K562 (cell line): ENCODE results near the gene ADAM20. TPM values are rescaled to one million over a fixed set of nuclear protein-coding genes. Genes with fewer than 3 reads are reported as not detected.

Source experiments
- ATAC-seq: fragments of 200-7000 bp; cut with Tn5 transposase; 3 replicates; pipeline ENCODE4 v1.9.1; 2020; ENCODE audit warnings: moderate library complexity
- BruUV-seq: library from RNA; stranded (reverse); fragments of 400-500 nt; replicated peaks from 2 replicates; lab custom pipeline; 2021; lab: Mats Ljungman, UMichigan
- CTCF ChIA-PET: fragments of 300-600 bp; formaldehyde crosslinking; extraction: SDS; loops from one replicate; lab custom pipeline; 2021; ENCODE audit warnings: low intra/inter-chr PET ratio; lab: Yijun Ruan, JAX
- POLR2A ChIA-PET: fragments of 300-600, 350-650 bp; sonication (Branson Sonifier 250); formaldehyde crosslinking; extraction: SDS; loops from one replicate; lab custom pipeline; 2021; ENCODE audit warnings: antibody characterized with exemption, inconsistent platforms; lab: Yijun Ruan, JAX
- DNase-seq, 4 experiments: peaks; one replicate each; pipeline versions ENCODE4 v3.0.0 to v3.0.0-alpha.2; 2011 to 2018; ENCODE audit warnings: low spot score in 3 of 4, mixed read lengths in 3 of 4; ENCODE audit errors: extremely low read depth in 1 of 4
- FAIRE-seq: peaks from 2 replicates; lab custom pipeline; 2011; peaks lifted over from hg19 to GRCh38; lab: Jason Lieb, UNC
- H2AFZ ChIP-seq: 2 replicates; pipeline ENCODE4 v1.6.0; 2011; ENCODE audit warnings: low read depth, low read length, control low read depth, inconsistent platforms
- H3K27ac ChIP-seq: fragments of 200-600 bp; 3 replicates; pipeline ENCODE4 v1.8.0; 2011; ENCODE audit warnings: low read depth, mild to moderate bottlenecking, control low read depth, inconsistent platforms, low read length, moderate library complexity, mixed read lengths; ENCODE audit errors: extremely low read depth
- H3K27me3 ChIP-seq, 2 experiments: fragments of 300-600 bp in 1 of 2; 2 replicates in 1 of 2; 3 replicates in 1 of 2; pipeline versions ENCODE4 v1.6.0 to v1.8.0; 2011; ENCODE audit warnings: inconsistent platforms in 2 of 2, low read length in 2 of 2, mild to moderate bottlenecking in 1 of 2, mixed read lengths in 1 of 2, moderate library complexity in 1 of 2; ENCODE audit not compliant: control insufficient read depth in 2 of 2, insufficient read depth in 2 of 2
- H3K36me3 ChIP-seq: fragments of 300-600 bp; 3 replicates; pipeline ENCODE4 v1.8.0; 2011; ENCODE audit warnings: mild to moderate bottlenecking, low read length, inconsistent platforms; ENCODE audit not compliant: control insufficient read depth, insufficient read depth
- H3K4me1 ChIP-seq, 2 experiments: fragments of 200-600 bp in 1 of 2; replicated peaks in 1 of 2; 2 replicates in 1 of 2; 3 replicates in 1 of 2; pipeline versions ENCODE4 v1.5.1 to v1.8.0; 2011; ENCODE audit warnings: inconsistent platforms in 2 of 2, low read length in 2 of 2, mild to moderate bottlenecking in 1 of 2, mixed read lengths in 1 of 2, moderate library complexity in 1 of 2; ENCODE audit not compliant: control insufficient read depth in 2 of 2, insufficient read depth in 2 of 2
- H3K4me2 ChIP-seq: 2 replicates; pipeline ENCODE4 v1.6.1; 2011; ENCODE audit warnings: low read length, control low read depth, inconsistent platforms, mixed read lengths; ENCODE audit not compliant: insufficient read depth
- H3K4me3 ChIP-seq: fragments of 200-600 bp; sonication (generic), shearing (Covaris generic); 2 replicates; pipeline ENCODE4 v1.5.1; 2016; ENCODE audit warnings: control low read depth, inconsistent platforms
- H3K79me2 ChIP-seq: fragments of 200-600 bp; 3 replicates; pipeline ENCODE4 v1.8.0; 2011; ENCODE audit warnings: low read length, inconsistent platforms; ENCODE audit not compliant: control insufficient read depth, insufficient read depth
- H3K9ac ChIP-seq, 2 experiments: 2 replicates each; pipeline versions ENCODE4 v1.6.0 to v1.6.1; 2011; ENCODE audit warnings: low read depth in 2 of 2, low read length in 2 of 2, control low read depth in 1 of 2, inconsistent platforms in 1 of 2, mild to moderate bottlenecking in 1 of 2, mixed read lengths in 1 of 2; ENCODE audit not compliant: insufficient read depth in 1 of 2
- H3K9me1 ChIP-seq: one replicate; pipeline ENCODE4 v1.6.0; 2011; ENCODE audit warnings: inconsistent platforms, mild to moderate bottlenecking, low read length, moderate library complexity; ENCODE audit not compliant: control insufficient read depth, insufficient read depth
- H3K9me3 ChIP-seq: replicated peaks from 2 replicates; pipeline ENCODE4 v1.5.1; 2011; ENCODE audit warnings: low read depth, low read length, inconsistent platforms; ENCODE audit not compliant: control insufficient read depth, insufficient read depth
- H4K20me1 ChIP-seq: replicated peaks from 2 replicates; pipeline ENCODE4 v1.6.1; 2011; ENCODE audit warnings: low read length, inconsistent platforms, mixed read lengths; ENCODE audit not compliant: control insufficient read depth, insufficient read depth
- ADNP ChIP-seq: fragments of 200-800 bp; sonication (Bioruptor generic); IDR thresholded peaks from 2 replicates; pipeline ENCODE4 v1.6.1; 2016; ENCODE audit warnings: missing genetic modification characterization, missing compliant biosample characterization
- ELF4 ChIP-seq: fragments of 450-650 bp; formaldehyde crosslinking; IDR thresholded peaks from 2 replicates; pipeline ENCODE4 v1.4.0; 2022; ENCODE audit warnings: missing genetic modification characterization
- LARP7 ChIP-seq: fragments of 450-650 bp; IDR thresholded peaks from 2 replicates; pipeline ENCODE4 v1.6.1; 2016
- MLX ChIP-seq, 2 experiments: fragments of 450-650 bp in 1 of 2; sonication (generic) in 1 of 2; formaldehyde crosslinking; conservative IDR thresholded peaks; 2 replicates each; pipeline versions ENCODE4 v1.4.0 to v1.8.1; 2020 to 2022; ENCODE audit warnings: mild to moderate bottlenecking in 1 of 2, missing genetic modification reagents in 1 of 2
- NELFE ChIP-seq: IDR thresholded peaks from 2 replicates; pipeline ENCODE4 v1.6.1; 2011; ENCODE audit warnings: mild to moderate bottlenecking; ENCODE audit not compliant: insufficient read depth, insufficient read length
- NFXL1 ChIP-seq: fragments of 450-650 bp; formaldehyde crosslinking; IDR thresholded peaks from 2 replicates; pipeline ENCODE4 v1.4.0; 2021; ENCODE audit warnings: mild to moderate bottlenecking
- PHF20 ChIP-seq: fragments of 450-650 bp; IDR thresholded peaks from 2 replicates; pipeline ENCODE4 v1.6.1; 2018; ENCODE audit not compliant: partially characterized antibody
- POLR2A ChIP-seq: fragments of 450-650 bp; conservative IDR thresholded peaks from 2 replicates; pipeline ENCODE4 v1.6.1; 2016
- SOX6 ChIP-seq: fragments of 450-650 bp; IDR thresholded peaks from 2 replicates; pipeline ENCODE4 v1.6.1; 2014; ENCODE audit warnings: mild to moderate bottlenecking
- TAF15 ChIP-seq: fragments of 200-400 bp; formaldehyde crosslinking; IDR thresholded peaks from 2 replicates; pipeline ENCODE4 v1.6.1; 2017; ENCODE audit warnings: mild to moderate bottlenecking, low read depth, low read length, moderate library complexity
- ZC3H11A ChIP-seq: IDR thresholded peaks from 2 replicates; pipeline ENCODE4 v1.6.1; 2012; ENCODE audit warnings: low read depth, low read length, improper control_type of control experiment
- ZNF408 ChIP-seq: fragments of 250-450 bp; sonication (Bioruptor Pico); IDR thresholded peaks from 2 replicates; pipeline ENCODE4 v1.4.0; 2020; ENCODE audit warnings: low read depth, mild to moderate bottlenecking, moderate library complexity
- WGBS: fragments of 100-300 bp; shearing (Covaris generic); methylation state at CpG from one replicate; pipeline ENCODE4 v1.1.6; 2016; ENCODE audit warnings: low coverage, mixed read lengths; ENCODE audit not compliant: insufficient coverage; ENCODE audit errors: missing lambda C conversion rate; 5-methylcytosine and 5-hydroxymethylcytosine counted together
- in situ Hi-C: fragments of 300-500 bp; cut with MboI; formaldehyde crosslinking; loops from 4 replicates; pipeline ENCODE4 v1.15.0; 2018; ENCODE audit warnings: inconsistent platforms, mixed read lengths
- intact Hi-C: fragments of 100-400 bp; cut with micrococcal nuclease; formaldehyde crosslinking; loops from 2 replicates; pipeline ENCODE4 v1.14.2; 2022
- polyA plus RNA-seq, 8 experiments: library from polyadenylated mRNA; depleted of rRNA in 4 of 8; stranded (reverse) in 5 of 8; unstranded in 3 of 8; fragments of >200 nt; fragmentation: Nextera tagmentation in 2 of 8; fragmentation: Illumina TruSeq in 1 of 8; extraction: Ambion mirVana in 2 of 8; extraction: Trizol in 1 of 8; gene quantifications; 2 replicates each; pipeline versions ENCODE4 v1.2.1 to v1.2.3, GENCODE V29; 2011 to 2014; ENCODE audit warnings: inconsistent platforms in 1 of 8, missing spikeins in 1 of 8
- total RNA-seq, 7 experiments: library from RNA; depleted of rRNA in 6 of 7; stranded (reverse); fragments of >200 nt in 6 of 7; fragmentation: Illumina TruSeq in 2 of 7; extraction: Trizol in 2 of 7; gene quantifications; 2 replicates each; pipeline versions ENCODE4 v1.2.1 to v1.2.3, GENCODE V29; 2011 to 2021; ENCODE audit warnings: low replicate concordance in 1 of 7
- TF ChIP-seq, protein P1 (sequence below): sonication (generic); formaldehyde crosslinking; IDR thresholded peaks from 2 replicates; pipeline ENCODE4 v1.8.0; 2022; ENCODE audit warnings: missing genetic modification reagents, mild to moderate bottlenecking, borderline replicate concordance
- TF ChIP-seq, protein P2 (sequence below): fragments of 150-350 bp; IDR thresholded peaks from 2 replicates; pipeline ENCODE4 v1.6.1; 2014; ENCODE audit warnings: low read depth, mild to moderate bottlenecking, low read length, borderline replicate concordance
- TF ChIP-seq, protein P3 (sequence below): fragments of 250-450 bp; sonication (Bioruptor Pico); IDR thresholded peaks from 2 replicates; pipeline ENCODE4 v1.8.0; 2021; ENCODE audit warnings: mild to moderate bottlenecking, moderate library complexity

The ADAM20 gene
- total and polyA plus RNA-seq, 9 of the 15 experiments (the other 6 are each of a cell fraction or from before 2014, with no cell fraction given) = 0.03 to 0.15 (median 0.04) TPM; not detected in 5

- TF ChIP-seq, protein P1, sequence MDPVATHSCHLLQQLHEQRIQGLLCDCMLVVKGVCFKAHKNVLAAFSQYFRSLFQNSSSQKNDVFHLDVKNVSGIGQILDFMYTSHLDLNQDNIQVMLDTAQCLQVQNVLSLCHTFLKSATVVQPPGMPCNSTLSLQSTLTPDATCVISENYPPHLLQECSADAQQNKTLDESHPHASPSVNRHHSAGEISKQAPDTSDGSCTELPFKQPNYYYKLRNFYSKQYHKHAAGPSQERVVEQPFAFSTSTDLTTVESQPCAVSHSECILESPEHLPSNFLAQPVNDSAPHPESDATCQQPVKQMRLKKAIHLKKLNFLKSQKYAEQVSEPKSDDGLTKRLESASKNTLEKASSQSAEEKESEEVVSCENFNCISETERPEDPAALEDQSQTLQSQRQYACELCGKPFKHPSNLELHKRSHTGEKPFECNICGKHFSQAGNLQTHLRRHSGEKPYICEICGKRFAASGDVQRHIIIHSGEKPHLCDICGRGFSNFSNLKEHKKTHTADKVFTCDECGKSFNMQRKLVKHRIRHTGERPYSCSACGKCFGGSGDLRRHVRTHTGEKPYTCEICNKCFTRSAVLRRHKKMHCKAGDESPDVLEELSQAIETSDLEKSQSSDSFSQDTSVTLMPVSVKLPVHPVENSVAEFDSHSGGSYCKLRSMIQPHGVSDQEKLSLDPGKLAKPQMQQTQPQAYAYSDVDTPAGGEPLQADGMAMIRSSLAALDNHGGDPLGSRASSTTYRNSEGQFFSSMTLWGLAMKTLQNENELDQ (CRISPR knock-in tag) = no peak
- TF ChIP-seq LARP7 (no peak), ZNF408 (no peak)
- TF ChIP-seq, protein P2, sequence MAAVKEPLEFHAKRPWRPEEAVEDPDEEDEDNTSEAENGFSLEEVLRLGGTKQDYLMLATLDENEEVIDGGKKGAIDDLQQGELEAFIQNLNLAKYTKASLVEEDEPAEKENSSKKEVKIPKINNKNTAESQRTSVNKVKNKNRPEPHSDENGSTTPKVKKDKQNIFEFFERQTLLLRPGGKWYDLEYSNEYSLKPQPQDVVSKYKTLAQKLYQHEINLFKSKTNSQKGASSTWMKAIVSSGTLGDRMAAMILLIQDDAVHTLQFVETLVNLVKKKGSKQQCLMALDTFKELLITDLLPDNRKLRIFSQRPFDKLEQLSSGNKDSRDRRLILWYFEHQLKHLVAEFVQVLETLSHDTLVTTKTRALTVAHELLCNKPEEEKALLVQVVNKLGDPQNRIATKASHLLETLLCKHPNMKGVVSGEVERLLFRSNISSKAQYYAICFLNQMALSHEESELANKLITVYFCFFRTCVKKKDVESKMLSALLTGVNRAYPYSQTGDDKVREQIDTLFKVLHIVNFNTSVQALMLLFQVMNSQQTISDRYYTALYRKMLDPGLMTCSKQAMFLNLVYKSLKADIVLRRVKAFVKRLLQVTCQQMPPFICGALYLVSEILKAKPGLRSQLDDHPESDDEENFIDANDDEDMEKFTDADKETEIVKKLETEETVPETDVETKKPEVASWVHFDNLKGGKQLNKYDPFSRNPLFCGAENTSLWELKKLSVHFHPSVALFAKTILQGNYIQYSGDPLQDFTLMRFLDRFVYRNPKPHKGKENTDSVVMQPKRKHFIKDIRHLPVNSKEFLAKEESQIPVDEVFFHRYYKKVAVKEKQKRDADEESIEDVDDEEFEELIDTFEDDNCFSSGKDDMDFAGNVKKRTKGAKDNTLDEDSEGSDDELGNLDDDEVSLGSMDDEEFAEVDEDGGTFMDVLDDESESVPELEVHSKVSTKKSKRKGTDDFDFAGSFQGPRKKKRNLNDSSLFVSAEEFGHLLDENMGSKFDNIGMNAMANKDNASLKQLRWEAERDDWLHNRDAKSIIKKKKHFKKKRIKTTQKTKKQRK = no peak
Observed at GRCh38 chr14:70563869-70564268, 29.1 kb upstream of the ADAM20 start (continued).

GRCh38 chr14:70563417-70563816, 28.6 kb upstream of the ADAM20 start:
- Histone ChIP-seq H3K4me3 (no peak overlapping the region), H3K4me1 (no peaks in the 10 kb centered on the region), H2AFZ (no peak overlapping the region), H3K27me3 (no peaks in the 10 kb centered on the region), H3K27ac (no peak overlapping the region), H3K79me2 (no peaks in the 10 kb centered on the region)
- ChIA-PET POLR2A (no interaction called here), CTCF (no interaction called here)
- ATAC-seq (no peak), DNase-seq (no peak), FAIRE-seq (no peak)
- whole genome bisulfite sequencing = 86% methylated on average over 4 of the region's 4 CpGs
- intact Hi-C loops = no loop called here
- TF ChIP-seq, protein P3, sequence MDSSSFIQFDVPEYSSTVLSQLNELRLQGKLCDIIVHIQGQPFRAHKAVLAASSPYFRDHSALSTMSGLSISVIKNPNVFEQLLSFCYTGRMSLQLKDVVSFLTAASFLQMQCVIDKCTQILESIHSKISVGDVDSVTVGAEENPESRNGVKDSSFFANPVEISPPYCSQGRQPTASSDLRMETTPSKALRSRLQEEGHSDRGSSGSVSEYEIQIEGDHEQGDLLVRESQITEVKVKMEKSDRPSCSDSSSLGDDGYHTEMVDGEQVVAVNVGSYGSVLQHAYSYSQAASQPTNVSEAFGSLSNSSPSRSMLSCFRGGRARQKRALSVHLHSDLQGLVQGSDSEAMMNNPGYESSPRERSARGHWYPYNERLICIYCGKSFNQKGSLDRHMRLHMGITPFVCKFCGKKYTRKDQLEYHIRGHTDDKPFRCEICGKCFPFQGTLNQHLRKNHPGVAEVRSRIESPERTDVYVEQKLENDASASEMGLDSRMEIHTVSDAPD = no peak
- TF ChIP-seq ELF4 = no peak
- no peak for TF ChIP-seq NELFE
- no peak for TF ChIP-seq POLR2A
- TF ChIP-seq SOX6 = no peak
- no peak for TF ChIP-seq NFXL1 (CRISPR knock-in tag)
- TF ChIP-seq PHF20 = no peak
- no peak for TF ChIP-seq TAF15
- TF ChIP-seq ADNP (tag) = no peak
- no peak for TF ChIP-seq MLX (CRISPR knock-in tag; conservative IDR thresholded peaks at IDR 0.05)
- TF ChIP-seq ZC3H11A = no peak
- TF ChIP-seq, all 486 proteins: peak for 0
- in situ Hi-C loops = no loop called here
- Histone ChIP-seq H4K20me1 (no peaks in the 10 kb centered on the region), H3K4me2 (no peak overlapping the region), H3K9me1 (no peaks in the 10 kb centered on the region), H3K9ac (no peak overlapping the region), H3K36me3 (no peaks in the 10 kb centered on the region), H3K9me3 (0 out of 2 replicates have a peak, but pooled peaks cover 1% of the 10 kb centered on the region)
- no TSS peak for BruUV-seq
